Effector memory CD8-positive, alpha-beta T cell (primary cell): ENCODE data around the gene ZBTB49.
A peak's percentile ranks its signal among the peaks of the same experiment; 100 is the strongest.

Source experiments
- ATAC-seq: fragments of 150-1000 bp; cut with Tn5 transposase; replicated peaks from 2 replicates; pipeline ENCODE4 v1.10.0; 2021; ENCODE audit warnings: mild to moderate bottlenecking, moderate library complexity
- DNase-seq, 3 experiments: peaks; one replicate each; pipeline ENCODE4 v3.0.0; 2021
- H3K27ac Mint-ChIP-seq, 2 donors: one replicate each; pipeline ENCODE4 v1.8.0; 2022; ENCODE audit warnings: mild to moderate bottlenecking in 2 of 2, mixed read lengths in 2 of 2, moderate library complexity in 2 of 2
- H3K27me3 Mint-ChIP-seq, 2 donors: one replicate each; pipeline ENCODE4 v1.8.0; 2022; ENCODE audit warnings: mixed read lengths in 2 of 2
- H3K36me3 Mint-ChIP-seq: one replicate; pipeline ENCODE4 v1.8.0; 2022; ENCODE audit warnings: mild to moderate bottlenecking, moderate library complexity, mixed read lengths; ENCODE audit not compliant: insufficient read depth
- H3K4me1 Mint-ChIP-seq, 2 donors: one replicate each; pipeline ENCODE4 v1.8.0; 2022; ENCODE audit warnings: low read depth in 2 of 2, mixed read lengths in 2 of 2
- H3K4me3 Mint-ChIP-seq, 2 donors: one replicate each; pipeline ENCODE4 v1.8.0; 2022; ENCODE audit warnings: mild to moderate bottlenecking in 2 of 2, mixed read lengths in 2 of 2, moderate library complexity in 2 of 2
- H3K9me3 Mint-ChIP-seq, 2 donors: one replicate each; pipeline ENCODE4 v1.8.0; 2022; ENCODE audit warnings: mixed read lengths in 2 of 2

The ZBTB49 gene

DNA sequence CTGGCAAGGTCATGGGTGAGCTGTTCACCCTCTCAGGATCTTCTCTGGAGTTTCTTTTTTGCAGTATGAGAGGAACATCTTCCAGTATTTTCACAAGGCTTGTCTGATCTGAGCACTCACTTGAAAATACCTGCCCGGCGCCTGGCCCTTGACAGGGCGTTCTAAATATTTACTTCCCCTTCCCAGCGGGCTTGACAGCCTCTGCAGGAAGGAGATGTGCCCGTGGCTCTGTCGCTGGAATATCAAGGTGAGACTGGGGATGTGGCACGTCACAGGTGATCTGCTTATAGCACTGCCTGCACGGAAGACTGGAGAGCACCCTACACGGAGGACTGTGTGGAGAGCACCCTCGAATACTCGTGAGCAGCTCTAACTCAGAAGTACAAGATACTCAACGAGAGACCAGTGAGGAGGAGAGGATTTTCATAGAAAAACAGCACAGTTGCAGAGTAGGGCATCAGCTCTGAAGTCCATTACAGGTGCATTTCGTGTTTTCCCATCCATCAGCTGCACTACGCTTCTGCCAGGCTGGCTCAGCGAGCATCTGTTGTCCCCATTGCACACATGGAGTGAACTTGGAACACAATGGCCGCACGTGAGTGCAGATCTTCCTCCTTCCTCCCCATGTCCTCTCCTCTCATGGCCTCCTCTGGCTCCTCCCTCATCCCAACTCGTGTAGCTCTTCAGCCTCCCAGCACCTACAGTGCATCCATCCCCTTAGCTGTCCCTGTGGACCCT lies 32.1 kb downstream of the ZBTB49 start:
- Mint-ChIP-seq H3K27ac (peak overlapping the region in 1 of 2 donors; percentile 49), H3K4me3 (no peak overlapping the region), H3K4me1 (peaks cover 0 to 2% of the 10 kb centered on the region in 2 donors), H3K9me3 (no peaks in the 10 kb centered on the region), H3K36me3 (peaks cover 41% of the 10 kb centered on the region), H3K27me3 (no peaks in the 10 kb centered on the region)
- no peak for ATAC-seq
- DNase-seq, result no peak

DNA sequence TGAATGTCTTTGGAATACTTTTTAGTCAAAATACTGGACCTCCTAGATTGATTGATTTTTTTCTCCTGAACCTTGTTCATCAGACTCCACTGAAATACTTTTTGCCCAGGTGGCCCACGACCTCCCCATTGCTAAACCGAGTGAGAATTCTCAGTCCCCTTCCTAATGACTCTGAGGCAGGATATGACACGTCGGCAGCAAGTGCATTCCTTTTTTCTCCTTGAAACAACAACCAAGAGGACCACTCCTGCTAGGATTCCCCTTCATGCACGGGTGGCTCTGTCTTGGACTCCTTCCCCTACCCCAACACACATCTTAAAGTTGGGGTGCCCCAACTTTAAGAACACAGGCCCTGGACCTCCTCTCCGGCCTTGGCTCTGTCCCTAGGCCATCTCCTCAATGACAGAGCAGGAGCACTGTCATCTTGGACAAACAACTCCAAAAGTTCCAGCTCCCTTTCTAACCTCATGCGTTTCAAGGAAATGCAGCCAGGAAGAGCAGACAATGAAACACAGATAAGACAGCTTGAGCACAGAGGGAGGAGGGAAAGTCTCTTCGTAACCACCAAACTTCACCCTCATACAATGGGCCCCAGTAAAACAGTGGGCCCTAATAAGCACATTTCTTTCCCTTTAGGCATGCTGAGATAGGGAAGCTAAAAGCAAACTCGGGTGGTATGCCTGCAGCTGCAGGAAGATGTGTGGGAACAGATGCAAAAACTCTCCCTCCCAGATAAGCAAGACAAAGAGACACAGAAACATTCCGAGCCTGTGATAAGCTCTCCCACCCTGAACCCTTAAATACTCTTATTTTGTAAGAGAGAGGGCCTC lies 33.9 kb downstream of the ZBTB49 start:
- H3K27ac Mint-ChIP-seq, result peak overlapping the region; percentile 36 to 77
- H3K4me1 Mint-ChIP-seq, result peaks cover 0 to 2% of the 10 kb centered on the region in 2 donors
- H3K27me3 Mint-ChIP-seq, result no peaks in the 10 kb centered on the region
- DNase-seq (no peak), ATAC-seq (no peak)
- no peaks in the 10 kb centered on the region for H3K9me3 Mint-ChIP-seq
- no peak overlapping the region for H3K4me3 Mint-ChIP-seq
- peaks cover 26% of the 10 kb centered on the region for H3K36me3 Mint-ChIP-seq

DNA sequence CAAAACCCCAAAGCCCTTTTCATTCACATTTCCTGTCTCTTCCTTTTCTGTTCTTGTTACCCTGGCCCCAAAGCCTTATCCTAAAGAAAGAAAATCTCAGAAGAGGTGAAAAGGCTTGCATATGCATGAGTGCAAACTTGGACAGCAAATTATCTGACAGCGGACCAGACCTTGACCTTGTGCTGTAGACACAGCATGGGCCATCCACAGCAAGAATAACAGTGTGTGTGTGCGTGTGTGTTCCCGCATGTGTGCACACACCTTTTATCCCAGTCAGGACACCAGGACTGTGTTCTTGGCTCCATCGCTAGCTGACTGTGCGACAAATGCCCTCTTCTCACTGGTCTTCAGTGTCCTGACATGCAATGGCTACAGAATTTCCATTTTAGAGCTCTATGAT lies 35.3 kb downstream of the ZBTB49 start:
- peaks cover 17% of the 10 kb centered on the region for H3K36me3 Mint-ChIP-seq
- H3K4me1 Mint-ChIP-seq, result peaks cover 0 to 2% of the 10 kb centered on the region in 2 donors
- no peak for DNase-seq
- peak overlapping the region in 1 of 2 donors; percentile 10 for H3K27ac Mint-ChIP-seq
- ATAC-seq, result no peak
- no peaks in the 10 kb centered on the region for H3K9me3 Mint-ChIP-seq
- H3K27me3 Mint-ChIP-seq, result no peaks in the 10 kb centered on the region
- H3K4me3 Mint-ChIP-seq, result no peak overlapping the region

DNA sequence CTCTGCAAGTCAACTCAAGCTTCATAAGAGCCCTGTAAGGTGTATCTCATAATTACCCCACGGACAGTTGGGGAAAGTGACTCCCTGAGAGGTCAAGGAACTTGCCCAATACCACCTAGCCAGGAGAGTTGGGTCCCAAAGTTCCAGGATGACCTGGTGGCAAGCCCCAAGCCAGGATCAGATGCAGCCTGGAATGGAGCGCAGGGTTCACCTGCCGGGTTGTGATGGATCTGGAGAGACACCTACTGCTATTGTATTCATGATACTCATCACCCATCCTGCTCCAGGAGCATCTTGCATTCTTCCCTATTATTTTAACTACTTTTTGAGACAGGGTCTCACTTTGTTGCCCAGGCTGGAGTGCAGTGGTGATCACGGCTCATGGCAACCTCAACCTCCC lies 36.1 kb downstream of the ZBTB49 start:
- DNase-seq, result no peak
- peaks cover 10% of the 10 kb centered on the region for H3K36me3 Mint-ChIP-seq
- no peaks in the 10 kb centered on the region for H3K9me3 Mint-ChIP-seq
- no peak for ATAC-seq
- H3K4me3 Mint-ChIP-seq, result no peak overlapping the region
- no peaks in the 10 kb centered on the region for H3K27me3 Mint-ChIP-seq
- peak overlapping the region in 1 of 2 donors; percentile 41 for H3K27ac Mint-ChIP-seq
- peaks cover 0 to 2% of the 10 kb centered on the region in 2 donors for H3K4me1 Mint-ChIP-seq

DNA sequence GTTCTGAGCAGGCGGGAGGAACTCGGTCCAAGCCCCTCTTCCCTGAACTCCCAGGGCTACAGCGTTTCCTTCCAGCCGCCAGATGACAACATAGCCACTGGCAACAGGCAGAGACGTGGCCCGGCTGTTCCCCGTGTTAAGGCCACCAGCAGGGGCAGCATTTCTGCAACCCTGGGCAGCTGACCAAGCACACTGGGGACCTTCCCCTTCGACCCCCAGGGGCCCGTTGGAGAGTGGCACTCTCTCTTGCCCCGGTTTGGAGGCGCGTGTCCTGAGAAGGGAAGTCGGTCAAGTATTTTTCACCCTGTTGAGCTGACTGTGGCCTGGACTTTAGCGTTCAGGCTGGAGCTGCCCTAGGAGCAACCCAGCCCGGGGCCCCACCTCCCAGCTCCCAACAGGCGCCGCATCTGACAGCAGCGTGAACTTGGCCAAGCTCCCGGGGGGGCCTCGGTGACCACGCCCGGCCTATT lies 37.6 kb downstream of the ZBTB49 start:
- Mint-ChIP-seq H3K4me1 (peaks cover 2 to 5% of the 10 kb centered on the region in 2 donors), H3K27me3 (no peaks in the 10 kb centered on the region), H3K27ac (peak overlapping the region in 1 of 2 donors; percentile 60), H3K36me3 (peaks cover 3% of the 10 kb centered on the region), H3K9me3 (no peaks in the 10 kb centered on the region), H3K4me3 (no peak overlapping the region)
- DNase-seq (no peak), ATAC-seq (no peak)

DNA sequence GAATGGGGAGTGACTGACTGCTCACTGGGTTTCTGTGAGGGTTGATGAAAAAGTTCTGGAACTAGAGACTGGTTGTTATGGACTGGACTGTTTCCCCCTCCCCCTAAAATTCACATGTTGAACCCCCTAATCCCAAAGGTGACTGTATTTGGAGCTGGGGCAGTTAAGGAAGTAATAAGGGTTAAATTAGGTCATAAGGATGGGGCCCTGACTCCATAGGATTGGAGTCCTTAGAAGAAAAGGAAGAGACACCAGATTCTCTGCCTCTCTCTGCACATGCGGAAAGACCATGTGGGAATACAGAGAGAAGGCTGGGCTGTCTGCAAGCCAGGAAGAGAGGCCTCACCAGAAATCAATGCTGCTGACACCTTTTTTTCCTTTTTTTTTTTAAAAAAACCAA lies 38.2 kb downstream of the ZBTB49 start:
- no peak overlapping the region for H3K4me3 Mint-ChIP-seq
- peaks cover 3% of the 10 kb centered on the region for H3K36me3 Mint-ChIP-seq
- H3K27me3 Mint-ChIP-seq, result no peaks in the 10 kb centered on the region
- peak overlapping the region in 1 of 2 donors; percentile 60 for H3K27ac Mint-ChIP-seq
- ATAC-seq, result no peak
- DNase-seq, result no peak
- H3K9me3 Mint-ChIP-seq, result no peaks in the 10 kb centered on the region
- H3K4me1 Mint-ChIP-seq, result peaks cover 2 to 5% of the 10 kb centered on the region in 2 donors

DNA sequence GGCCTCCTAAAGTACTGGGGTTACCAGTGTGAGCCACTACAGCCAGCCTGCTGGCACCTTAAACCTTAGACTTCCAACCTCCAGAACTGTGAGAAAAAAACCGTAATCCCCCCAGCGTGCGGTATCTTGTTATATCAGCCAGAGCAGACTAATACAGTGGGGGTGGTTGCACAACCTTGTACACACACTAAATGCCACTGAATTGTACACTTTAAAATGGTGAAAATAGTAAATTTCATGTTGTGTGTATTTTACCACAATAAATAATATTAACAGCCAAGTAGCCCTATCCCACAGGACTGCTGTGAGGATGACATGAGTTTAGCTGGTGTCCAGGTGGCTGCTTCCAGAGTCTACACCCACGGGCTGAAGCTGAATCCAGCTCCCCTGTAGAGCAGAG lies 38.8 kb downstream of the ZBTB49 start:
- no peak overlapping the region for H3K27ac Mint-ChIP-seq
- no peak for ATAC-seq
- no peak overlapping the region for H3K4me3 Mint-ChIP-seq
- H3K36me3 Mint-ChIP-seq, result peaks cover under 1% of the 10 kb centered on the region
- no peaks in the 10 kb centered on the region for H3K27me3 Mint-ChIP-seq
- peaks cover 2 to 5% of the 10 kb centered on the region in 2 donors for H3K4me1 Mint-ChIP-seq
- DNase-seq, result no peak
- H3K9me3 Mint-ChIP-seq, result no peaks in the 10 kb centered on the region

DNA sequence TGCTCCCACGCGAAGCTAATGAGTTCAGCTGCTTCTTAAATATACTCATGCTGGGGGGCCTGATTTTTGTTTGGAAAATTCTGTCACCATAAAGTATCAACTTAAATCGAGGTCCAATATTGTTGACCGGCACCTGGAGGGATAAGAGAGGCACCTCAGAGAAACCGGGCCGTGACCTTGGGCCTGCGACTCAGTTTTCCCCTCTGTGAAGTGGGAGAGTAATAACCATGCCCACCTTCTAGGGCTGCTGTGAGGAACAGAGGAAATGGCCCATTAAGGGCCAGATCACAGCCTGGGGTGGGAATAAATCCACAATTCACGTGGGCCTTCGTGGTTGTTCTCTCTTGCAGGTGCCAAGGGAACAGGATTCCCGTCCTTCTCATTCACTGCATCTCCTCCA lies 39.4 kb downstream of the ZBTB49 start:
- no peak for DNase-seq
- ATAC-seq, result no peak
- Mint-ChIP-seq H3K27me3 (no peaks in the 10 kb centered on the region), H3K27ac (no peak overlapping the region), H3K36me3 (no peaks in the 10 kb centered on the region), H3K9me3 (no peaks in the 10 kb centered on the region), H3K4me1 (peaks cover under 1 to 5% of the 10 kb centered on the region in 2 donors), H3K4me3 (no peak overlapping the region)

DNA sequence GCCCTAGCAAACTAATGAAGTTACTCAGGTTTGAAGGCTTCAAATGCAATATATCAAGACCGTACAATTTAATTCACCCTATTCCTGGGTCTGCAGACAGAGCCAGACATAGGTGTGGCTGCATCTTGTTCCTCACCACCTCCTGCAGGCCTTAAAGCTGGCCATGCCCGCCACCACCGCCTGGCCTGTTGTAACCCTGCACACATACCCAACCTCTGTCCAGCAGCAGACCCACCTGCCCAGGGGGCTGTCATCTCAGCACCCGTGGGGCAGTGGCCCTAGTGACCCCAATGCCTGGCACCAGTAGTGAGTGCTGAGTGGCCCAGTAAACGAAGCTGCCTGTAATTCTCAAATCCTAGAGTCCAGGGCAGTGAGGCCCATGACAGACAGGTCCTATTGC lies 40.7 kb downstream of the ZBTB49 start:
- no peak overlapping the region for H3K27ac Mint-ChIP-seq
- ATAC-seq (no peak), DNase-seq (no peak)
- H3K4me3 Mint-ChIP-seq, result no peak overlapping the region
- no peaks in the 10 kb centered on the region for H3K9me3 Mint-ChIP-seq
- peaks cover 5 to 8% of the 10 kb centered on the region in 2 donors for H3K4me1 Mint-ChIP-seq
- no peaks in the 10 kb centered on the region for H3K36me3 Mint-ChIP-seq
- no peaks in the 10 kb centered on the region for H3K27me3 Mint-ChIP-seq

DNA sequence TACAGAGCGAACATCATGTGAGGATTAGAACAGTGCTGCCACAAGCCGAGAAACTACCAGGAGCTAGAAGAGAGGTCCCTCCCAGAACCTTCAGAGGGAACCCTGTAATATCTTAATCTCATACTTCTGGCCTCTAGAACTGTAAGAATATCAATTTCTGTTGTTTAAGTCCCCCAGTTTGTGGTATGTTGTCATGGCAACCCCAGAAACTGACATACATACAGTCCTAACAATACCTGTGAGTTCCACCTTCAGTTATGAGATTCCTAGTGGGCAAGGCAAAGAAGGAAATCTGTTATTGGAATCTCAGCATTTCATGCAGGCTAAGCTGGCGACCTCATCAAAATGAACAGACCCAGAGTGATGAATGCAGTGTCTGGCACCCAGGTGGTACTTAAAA lies 42.5 kb downstream of the ZBTB49 start:
- Mint-ChIP-seq H3K4me1 (peaks cover 5 to 8% of the 10 kb centered on the region in 2 donors), H3K27me3 (no peaks in the 10 kb centered on the region), H3K36me3 (no peaks in the 10 kb centered on the region), H3K4me3 (no peak overlapping the region), H3K27ac (no peak overlapping the region), H3K9me3 (no peaks in the 10 kb centered on the region)
- DNase-seq, result no peak
- ATAC-seq, result no peak

DNA sequence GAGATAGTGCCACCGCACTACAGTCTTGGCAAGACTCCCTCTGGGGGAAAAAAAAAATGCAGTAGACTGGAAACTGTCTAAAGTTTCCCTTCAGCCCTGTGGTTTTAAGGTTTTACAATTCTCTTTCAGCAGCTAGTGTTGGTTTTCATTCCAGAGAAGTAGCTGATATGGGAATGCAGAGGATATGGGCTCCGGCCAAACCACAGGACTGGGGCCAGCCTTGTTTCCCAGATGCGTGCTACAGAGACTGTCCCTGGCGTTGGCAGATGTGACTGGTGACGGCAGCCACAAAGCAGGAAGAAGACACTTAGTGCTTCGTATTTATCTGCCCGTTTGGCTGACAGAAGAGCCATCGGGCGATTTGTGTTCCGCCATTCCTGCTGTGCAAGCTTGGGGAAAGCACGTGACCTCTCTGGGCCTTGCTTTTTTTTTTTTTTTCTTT lies 43.2 kb downstream of the ZBTB49 start:
- ATAC-seq, result no peak
- Mint-ChIP-seq H3K9me3 (no peaks in the 10 kb centered on the region), H3K36me3 (no peaks in the 10 kb centered on the region), H3K27me3 (no peaks in the 10 kb centered on the region), H3K27ac (no peak overlapping the region), H3K4me1 (peaks cover 5 to 8% of the 10 kb centered on the region in 2 donors), H3K4me3 (no peak overlapping the region)
- DNase-seq, result no peak

DNA sequence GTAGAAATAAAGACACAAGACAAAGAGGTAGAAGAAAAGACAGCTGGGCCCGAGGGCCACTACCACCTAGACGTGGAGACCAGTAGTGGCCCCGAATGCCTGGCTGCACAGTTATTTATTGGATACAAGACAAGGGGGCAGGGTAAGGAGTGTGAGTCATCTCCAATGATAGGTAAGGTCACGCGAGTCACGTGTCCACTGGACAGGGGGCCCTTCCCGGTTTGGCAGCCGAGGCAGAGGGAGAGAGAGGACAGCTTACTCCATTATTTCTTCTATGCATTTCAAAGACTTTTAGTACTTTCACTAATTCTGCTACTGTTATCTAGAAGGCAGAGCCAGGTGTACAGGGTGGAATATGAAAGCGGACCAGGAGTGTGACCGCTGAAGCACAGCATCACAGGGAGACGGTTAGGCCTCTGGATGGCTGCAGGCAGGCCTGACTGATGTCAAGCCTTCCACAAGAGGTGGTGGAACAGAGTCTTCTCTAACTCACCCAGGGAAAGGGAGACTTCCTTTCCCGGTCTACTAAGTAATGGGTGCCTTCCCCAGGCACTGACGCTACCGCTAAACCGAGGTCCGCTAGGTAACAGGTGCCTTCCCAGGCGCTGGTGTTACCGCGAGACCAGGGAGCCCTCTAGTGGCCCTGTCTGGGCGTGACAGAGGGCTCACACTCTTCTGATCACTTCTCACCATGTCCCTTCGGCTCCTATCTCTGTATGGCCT lies 44.9 kb downstream of the ZBTB49 start:
- Mint-ChIP-seq H3K36me3 (peaks cover 2% of the 10 kb centered on the region), H3K9me3 (no peaks in the 10 kb centered on the region), H3K4me3 (peak overlapping the region; percentile 36 to 45), H3K27ac (peak overlapping the region in 1 of 2 donors; percentile 76), H3K4me1 (peaks cover 5 to 8% of the 10 kb centered on the region in 2 donors), H3K27me3 (no peaks in the 10 kb centered on the region)
- ATAC-seq (peak; percentile 98), DNase-seq (peak; percentile 76 to 80 (median 78))
